ENCODE results near the gene FAAP100.

Gene FAAP100

GRCh38 chr17:81567191-81567590 is 15.0 kb upstream of the FAAP100 start:
- no peak overlapping the region for H3K4me3 Mint-ChIP-seq
- no peaks in the 10 kb centered on the region for H3K9me3 Mint-ChIP-seq
- no peaks in the 10 kb centered on the region for H3K27me3 Mint-ChIP-seq (ENCODE audit: low read depth, poor library complexity)
- H3K27ac Mint-ChIP-seq = peak overlapping the region; percentile 51
- peaks cover 52% of the 10 kb centered on the region for H3K36me3 Mint-ChIP-seq (ENCODE audit: low read depth)
- TF ChIP-seq CTCF (IDR thresholded peaks at IDR 0.05) = no peak
- peaks cover 14% of the 10 kb centered on the region for H3K4me1 Mint-ChIP-seq
- no peak for DNase-seq

GRCh38 chr17:81566461-81567126 is 14.4 kb upstream of the FAAP100 start:
- no peak for TF ChIP-seq CTCF (IDR thresholded peaks at IDR 0.05)
- H3K9me3 Mint-ChIP-seq = no peaks in the 10 kb centered on the region
- no peak overlapping the region for H3K4me3 Mint-ChIP-seq
- peaks cover 14% of the 10 kb centered on the region for H3K4me1 Mint-ChIP-seq
- H3K27me3 Mint-ChIP-seq (ENCODE audit: low read depth, poor library complexity) = no peaks in the 10 kb centered on the region
- DNase-seq = no peak
- peaks cover 53% of the 10 kb centered on the region for H3K36me3 Mint-ChIP-seq (ENCODE audit: low read depth)
- H3K27ac Mint-ChIP-seq = peak overlapping the region; percentile 61

DNA sequence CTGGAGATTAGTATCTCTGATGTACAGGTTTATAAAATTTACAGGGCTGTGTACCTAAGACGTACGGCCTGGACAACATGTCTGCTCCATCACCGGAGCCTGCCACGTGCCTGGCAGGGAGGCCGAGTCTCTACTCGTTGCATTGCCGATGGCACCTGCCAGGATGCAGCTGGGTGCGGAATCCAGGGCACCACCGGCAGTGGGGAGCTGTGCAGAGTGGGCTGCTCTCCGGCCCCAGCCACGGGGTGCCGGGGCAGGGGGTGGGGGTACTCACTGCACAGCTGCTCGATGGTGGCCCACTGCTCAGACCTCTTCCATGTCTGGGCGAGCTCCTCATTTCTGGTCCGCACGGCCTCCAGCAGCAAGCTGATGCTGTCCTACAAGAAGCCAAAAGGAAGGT is 13.1 kb upstream of the FAAP100 start:
- Mint-ChIP-seq H3K4me3 (no peak overlapping the region), H3K27me3 (ENCODE audit: low read depth, poor library complexity) (no peaks in the 10 kb centered on the region), H3K9me3 (no peaks in the 10 kb centered on the region), H3K4me1 (peaks cover 9% of the 10 kb centered on the region), H3K36me3 (ENCODE audit: low read depth) (peaks cover 58% of the 10 kb centered on the region), H3K27ac (no peak overlapping the region)
- no peak for TF ChIP-seq CTCF (IDR thresholded peaks at IDR 0.05)
- no peak for DNase-seq

GRCh38 chr17:81564778-81565177 is 12.6 kb upstream of the FAAP100 start:
- no peak overlapping the region for H3K4me3 Mint-ChIP-seq
- TF ChIP-seq CTCF (IDR thresholded peaks at IDR 0.05) = no peak
- DNase-seq = no peak
- H3K36me3 Mint-ChIP-seq (ENCODE audit: low read depth) = peaks cover 59% of the 10 kb centered on the region
- H3K27ac Mint-ChIP-seq = no peak overlapping the region
- H3K27me3 Mint-ChIP-seq (ENCODE audit: low read depth, poor library complexity) = no peaks in the 10 kb centered on the region
- H3K4me1 Mint-ChIP-seq = peaks cover 9% of the 10 kb centered on the region
- H3K9me3 Mint-ChIP-seq = no peaks in the 10 kb centered on the region

DNA sequence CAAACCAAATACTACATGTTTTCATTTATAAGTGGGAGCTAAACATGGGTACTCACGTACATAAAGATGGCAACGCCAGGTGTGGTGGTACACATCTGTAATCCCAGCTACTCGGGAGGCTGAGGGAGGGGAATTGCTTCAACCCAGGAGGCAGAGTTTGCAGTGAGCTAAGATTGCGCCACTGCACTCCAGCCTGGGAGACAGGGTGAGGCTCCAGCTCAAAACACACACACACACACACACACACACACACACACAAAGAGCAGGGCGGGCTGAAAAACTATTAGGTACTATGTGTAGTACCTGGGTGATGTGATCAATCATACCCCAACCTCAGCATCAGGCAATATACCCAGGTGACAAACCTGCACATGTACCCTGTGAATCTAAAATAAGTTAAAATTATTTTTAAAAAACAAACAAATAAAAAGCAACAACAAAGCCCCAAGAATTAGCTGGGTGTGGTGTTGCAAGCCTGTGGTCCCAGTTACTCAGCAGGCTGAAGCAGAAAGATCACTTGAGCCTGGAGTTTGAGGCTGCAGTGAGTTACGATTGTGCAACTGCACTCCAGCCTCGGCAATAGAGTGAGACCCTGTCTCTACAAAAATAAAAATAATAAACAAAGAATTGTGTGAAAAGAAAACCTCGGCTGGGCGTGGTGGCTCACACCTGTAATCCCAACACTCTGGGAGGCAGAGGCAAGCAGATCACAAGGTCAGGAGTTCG is 11.9 kb upstream of the FAAP100 start:
- H3K4me3 Mint-ChIP-seq = no peak overlapping the region
- no peak for TF ChIP-seq CTCF (IDR thresholded peaks at IDR 0.05)
- DNase-seq = no peak
- H3K27me3 Mint-ChIP-seq (ENCODE audit: low read depth, poor library complexity) = no peaks in the 10 kb centered on the region
- H3K27ac Mint-ChIP-seq = no peak overlapping the region
- H3K36me3 Mint-ChIP-seq (ENCODE audit: low read depth) = peaks cover 59% of the 10 kb centered on the region
- no peaks in the 10 kb centered on the region for H3K9me3 Mint-ChIP-seq
- H3K4me1 Mint-ChIP-seq = peaks cover 9% of the 10 kb centered on the region

- H3K4me1 Mint-ChIP-seq = peaks cover 3% of the 10 kb centered on the region
- TF ChIP-seq CTCF (IDR thresholded peaks at IDR 0.05) = no peak
- no peaks in the 10 kb centered on the region for H3K27me3 Mint-ChIP-seq (ENCODE audit: low read depth, poor library complexity)
- H3K4me3 Mint-ChIP-seq = no peak overlapping the region
- H3K36me3 Mint-ChIP-seq (ENCODE audit: low read depth) = peaks cover 54% of the 10 kb centered on the region
- no peaks in the 10 kb centered on the region for H3K9me3 Mint-ChIP-seq
- DNase-seq = no peak
- peak overlapping the region; percentile 46 for H3K27ac Mint-ChIP-seq
Observed at GRCh38 chr17:81561494-81561885, 9.3 kb upstream of the FAAP100 start.

All from nephron progenitor cell (in vitro differentiated cells).